ELF-1 (cell line): Measurements from ENCODE around the gene CDH4.
A peak's percentile ranks its signal among the peaks of the same experiment; 100 is the strongest.

Source experiments
- DNase-seq: peaks from one replicate; pipeline ENCODE4 v3.0.0-alpha.2; 2016; ENCODE audit warnings: low read depth, low spot score

Gene CDH4

DNA sequence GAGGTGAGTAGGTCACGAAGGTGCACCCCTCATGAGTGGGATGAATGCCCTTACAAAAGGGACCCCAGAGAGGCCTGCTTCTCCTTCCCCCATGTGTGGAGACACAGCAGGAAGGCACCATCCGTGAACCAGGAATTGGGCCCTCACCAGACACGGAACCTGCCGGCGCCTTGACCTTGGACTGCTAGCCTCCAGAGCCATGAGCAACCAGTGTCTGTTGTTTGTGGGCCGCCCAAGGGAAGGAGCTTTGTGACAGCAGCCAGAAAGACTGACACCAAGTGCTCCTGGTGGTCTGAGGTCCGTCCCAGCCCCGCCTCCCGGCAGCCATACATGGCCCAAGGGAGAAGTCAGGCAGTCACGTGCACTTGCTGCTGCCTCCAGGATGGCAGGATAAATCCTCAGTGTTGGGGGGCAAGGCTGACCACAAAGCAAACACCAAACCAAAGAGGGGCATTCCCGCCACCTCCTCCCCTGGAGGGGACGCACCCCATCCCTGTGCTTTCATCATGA lies 29.3 kb downstream of the CDH4 start:
- DNase-seq: no peak

DNA sequence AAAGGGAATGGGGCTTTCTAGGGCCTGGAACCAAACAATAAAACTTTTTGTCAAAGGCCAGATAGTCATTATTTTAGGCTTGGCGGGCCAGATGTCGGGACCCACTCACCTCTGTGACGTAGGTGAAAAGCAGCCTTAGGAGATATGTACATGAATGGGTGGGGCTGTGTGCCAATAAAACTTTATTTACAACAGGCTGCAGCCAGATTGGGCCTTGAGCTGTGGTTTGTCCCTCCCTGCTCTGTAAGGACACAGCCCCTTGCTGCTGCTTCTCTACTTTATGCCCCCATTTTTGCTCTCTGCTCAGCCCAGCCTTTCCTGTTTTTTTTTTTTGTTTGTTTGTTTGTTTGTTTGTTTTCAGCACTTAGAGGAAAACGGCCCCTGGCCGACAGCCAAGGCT lies 32.7 kb downstream of the CDH4 start:
- DNase-seq: no peak

DNA sequence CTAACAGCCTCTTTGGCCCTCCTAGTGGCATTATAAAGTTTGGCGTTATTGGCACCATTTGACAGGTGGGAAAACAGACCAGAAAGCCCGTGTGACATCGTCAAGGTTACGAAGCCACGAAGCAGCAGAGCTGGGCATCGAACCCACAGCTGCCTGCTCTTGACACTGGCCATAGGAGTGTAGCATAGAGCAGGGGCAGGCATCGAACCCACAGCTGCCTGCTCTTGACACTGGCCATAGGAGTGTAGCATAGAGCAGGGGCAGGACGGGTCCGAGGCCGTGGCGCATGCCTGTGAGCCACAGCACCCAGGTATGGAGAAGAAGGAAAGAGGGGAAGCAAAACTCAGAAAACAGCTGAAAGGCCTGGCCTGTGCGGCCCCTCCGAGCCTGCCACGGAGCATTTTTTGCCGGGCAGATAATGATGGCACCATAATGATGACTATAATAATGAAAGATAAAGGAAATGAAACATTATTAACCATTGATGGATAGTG lies 33.1 kb downstream of the CDH4 start:
- no peak for DNase-seq

DNA sequence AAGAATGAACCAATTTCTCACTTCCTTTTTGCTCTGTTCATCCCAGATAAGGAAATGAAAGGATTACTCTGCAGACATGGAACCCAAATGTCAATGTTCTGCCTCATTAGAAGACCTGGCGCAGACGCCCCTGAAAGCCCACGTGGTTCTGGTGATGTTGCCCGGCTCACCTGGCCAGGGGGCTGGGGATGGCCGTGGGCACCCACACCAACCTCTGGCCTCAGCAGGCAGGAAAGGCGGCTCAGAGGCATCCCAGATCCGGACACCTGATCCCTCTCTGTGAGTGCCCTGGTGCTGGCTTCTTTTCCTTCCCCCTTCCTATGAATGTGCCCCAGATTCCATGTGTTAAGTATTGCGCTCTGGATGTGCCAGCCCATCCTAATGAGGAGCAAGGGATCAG lies 33.6 kb downstream of the CDH4 start:
- no peak for DNase-seq

DNA sequence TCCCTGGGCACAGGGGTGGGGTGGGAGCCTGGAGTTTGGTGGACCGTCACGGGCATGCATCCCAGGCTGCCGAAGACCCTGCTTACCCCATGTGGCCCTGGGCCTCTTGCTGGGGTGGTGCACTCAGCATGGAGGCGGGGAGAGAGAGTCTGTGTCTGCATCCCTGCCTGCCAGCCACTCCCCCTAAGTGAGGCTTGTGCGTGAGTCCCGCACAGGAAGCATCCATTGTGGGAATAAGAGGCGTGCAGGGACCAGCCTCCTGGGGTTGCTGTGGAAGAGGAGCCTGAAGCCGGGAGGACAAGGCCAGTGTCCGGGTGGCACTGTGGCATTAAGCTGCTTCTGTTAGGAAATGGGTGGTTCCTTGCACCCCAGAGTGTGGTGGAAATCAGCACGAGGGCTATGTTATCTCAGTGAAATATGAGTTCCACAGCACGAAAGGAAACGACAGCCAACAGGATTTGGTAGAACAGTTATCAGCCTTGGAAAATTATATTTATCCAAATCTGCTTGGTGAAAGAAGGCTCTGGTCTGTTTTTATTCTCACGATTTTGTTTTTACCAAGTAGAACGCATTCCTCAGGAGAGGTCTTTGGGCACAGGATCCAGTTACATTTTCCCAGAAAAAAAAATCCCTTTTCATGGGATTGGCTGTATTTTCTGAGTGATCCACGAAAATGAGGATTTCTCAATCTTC lies 35.7 kb downstream of the CDH4 start:
- DNase-seq: no peak

DNA sequence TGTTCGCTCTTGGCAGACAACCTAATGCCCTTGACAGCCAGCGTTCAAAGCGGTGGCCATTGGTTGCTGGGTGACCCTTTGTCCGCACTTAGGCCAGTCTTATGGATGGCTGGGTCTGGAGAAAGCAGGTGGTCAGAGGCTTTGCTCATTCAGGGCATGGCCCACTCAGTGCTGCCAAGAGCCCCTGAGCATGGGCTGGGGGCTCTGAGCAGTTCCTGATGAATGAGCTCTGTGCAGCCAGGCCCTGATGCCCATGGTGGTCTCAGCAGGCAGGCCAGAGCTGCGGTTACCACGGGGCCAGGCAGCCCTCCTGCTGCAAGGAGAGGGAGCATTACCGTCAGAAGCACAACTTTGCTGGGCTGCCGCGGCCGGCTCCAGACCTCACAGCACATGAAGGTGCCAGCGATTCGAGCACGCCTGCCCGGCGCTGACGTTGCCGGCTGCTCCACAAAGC lies 36.3 kb downstream of the CDH4 start:
- no peak for DNase-seq

DNA sequence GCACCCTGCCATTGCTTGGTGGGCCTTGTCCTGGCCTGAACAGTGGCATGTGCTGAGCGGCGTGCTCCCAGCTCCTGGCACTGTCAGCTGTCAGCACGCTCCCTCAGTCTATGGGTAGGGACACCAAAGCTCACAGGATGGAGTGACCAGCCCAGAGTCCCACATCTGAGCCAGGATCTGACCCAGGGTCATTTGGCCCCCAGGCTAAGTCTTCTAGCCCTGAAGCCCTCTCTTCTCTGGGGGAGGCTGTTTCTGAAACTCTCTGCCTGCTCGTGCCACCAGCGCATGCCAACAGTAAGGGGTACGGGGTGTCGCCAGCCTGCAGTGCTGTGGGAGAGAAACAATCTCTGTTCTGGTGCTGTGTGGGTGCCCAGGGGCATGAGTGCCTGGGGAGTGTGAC lies 37.1 kb downstream of the CDH4 start:
- no peak for DNase-seq

DNA sequence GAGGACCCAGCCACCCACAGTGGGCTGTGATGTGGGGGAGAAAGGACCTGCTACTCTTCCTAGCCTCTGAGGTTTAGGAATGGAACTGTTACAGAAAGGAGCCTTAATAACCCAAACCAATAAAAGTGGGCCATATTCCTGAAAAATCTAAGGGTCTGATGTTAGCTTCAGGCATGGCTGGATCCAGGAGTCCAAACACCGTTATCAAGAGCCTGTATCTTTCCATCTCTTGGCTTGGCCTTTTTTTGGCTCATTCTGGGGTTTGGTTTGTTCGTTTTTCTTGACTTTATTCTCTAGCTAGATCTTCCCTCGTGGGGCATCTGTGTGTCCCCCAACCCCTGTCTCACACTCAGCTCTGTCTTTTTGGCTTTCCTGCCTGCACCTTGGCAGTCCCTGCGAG lies 38.7 kb downstream of the CDH4 start:
- DNase-seq: no peak

DNA sequence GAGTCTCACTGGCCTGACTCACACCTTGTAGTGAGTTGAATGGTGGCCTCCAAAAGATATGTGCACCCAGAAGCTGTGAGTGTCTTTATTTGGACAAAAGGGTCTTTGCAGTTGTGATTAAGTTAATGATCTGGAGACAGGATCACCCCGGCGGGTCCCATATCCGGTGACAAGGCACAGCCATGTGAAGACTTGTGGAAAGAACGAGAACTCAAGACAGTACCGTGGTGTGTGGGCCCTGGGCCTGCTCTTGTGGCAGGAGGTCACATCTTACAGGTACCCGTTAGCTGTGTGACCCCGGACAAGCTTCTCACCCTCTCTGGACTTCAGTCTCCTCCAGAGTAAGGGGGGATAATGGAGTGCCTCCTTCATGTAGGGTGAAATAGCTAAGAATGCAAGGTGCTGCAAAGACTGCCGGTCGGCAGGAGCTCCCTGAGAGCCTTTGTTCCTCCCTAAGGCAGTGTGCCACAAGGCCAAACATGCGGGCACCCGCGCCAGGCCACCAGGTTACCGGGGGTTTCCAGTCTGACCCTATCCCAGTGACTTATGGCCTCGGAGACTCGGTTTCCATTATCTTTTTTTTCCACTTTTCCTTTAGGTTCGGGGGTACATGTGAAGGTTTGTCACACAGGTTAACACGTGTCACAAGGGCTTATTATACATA lies 39.2 kb downstream of the CDH4 start:
- no peak for DNase-seq

DNA sequence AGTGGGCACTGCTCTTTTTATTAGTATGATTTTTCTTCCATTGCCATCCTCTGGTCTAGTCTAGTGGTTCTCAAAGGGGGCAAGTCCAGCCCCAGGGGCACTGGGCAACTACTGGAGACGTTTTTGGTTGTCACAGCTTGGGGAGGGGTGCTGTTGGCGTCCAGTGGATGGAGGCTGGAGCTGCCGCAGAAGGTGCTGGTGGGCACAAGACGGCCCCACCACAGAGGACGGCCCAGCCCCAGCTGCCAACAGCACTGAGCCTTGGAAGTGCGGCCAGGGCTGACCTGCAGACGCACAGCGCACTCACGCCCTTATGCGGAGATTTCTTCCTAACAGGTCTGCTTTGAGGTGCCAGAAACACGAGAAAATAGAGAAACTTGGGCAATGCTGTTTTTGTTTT lies 40.3 kb downstream of the CDH4 start:
- no peak for DNase-seq

DNA sequence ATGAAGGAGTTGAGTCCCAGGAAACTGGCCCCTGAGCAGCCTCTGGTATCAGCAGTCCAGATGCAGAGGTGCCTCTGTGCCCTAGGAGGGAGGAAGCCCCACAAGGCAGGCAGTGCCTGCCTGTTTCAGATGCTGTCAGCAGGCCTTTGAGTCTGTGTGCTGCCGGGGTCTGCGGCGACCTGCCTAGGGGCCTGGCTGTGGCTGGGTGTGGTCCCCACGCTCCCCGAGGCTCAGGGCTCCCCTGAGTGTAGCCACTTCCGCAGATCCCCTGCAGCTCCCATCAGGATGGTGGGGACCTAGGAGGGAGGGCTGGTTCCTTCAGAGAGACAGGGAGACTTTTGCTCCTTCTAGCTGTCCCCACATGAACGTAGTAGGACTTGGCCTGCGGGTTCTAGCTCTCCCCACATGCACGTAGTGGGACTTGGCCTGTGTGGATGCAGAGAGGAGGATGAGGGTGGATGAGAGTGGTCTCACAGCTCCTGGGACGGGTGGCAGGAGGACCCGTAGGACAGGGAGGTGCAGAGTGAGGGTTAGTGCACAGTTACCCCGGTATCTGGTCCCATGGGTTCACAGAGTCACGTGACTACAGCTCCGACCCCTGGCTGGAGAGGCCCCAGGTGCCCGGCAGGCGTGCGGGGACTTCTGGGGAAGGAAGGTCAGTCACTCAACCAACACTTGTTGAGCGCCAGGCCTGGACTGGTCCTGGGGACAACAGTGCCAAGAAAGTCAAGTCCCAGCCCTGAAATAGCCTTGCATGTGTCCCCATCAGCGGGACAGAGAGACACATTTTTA lies 41.0 kb downstream of the CDH4 start:
- no peak for DNase-seq

DNA sequence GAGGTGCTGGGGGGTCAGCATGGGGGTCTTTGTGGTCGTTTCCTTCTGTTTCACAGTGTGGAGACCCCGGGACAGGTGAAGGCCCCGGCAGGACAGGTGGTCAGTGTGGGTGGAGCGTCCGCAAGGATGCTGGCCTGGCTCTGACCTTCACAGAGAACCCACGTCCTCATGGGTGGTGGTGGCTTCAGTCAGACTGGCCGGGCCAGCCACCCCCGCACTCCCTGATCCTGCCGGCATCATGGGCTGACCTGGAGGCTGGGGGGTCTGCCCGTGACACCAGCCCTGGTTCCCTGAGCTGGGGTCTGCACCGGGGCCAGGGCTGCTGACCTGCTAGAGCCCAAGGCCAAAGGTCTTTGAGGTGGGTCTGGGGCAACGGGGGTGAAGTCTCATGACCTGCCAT lies 41.9 kb downstream of the CDH4 start:
- DNase-seq: no peak

DNA sequence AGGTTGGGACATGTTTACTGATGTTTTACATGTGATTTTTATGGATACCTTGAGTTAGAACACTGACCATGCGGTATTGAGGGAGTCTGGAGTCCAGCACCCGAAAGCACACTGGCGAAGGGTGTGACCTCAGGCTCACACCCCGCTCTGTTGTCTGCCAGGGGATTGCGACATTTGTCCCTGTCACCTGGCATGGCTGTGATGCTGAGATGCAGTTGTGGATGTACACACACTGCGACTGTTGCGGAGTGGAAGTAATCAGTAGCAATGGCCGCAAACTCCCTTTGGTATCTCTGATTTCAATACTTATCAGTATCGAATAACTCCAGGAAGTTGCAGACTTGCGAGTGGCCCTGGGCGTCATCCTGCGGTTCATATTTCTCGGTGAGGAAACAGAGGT lies 43.2 kb downstream of the CDH4 start:
- no peak for DNase-seq

DNA sequence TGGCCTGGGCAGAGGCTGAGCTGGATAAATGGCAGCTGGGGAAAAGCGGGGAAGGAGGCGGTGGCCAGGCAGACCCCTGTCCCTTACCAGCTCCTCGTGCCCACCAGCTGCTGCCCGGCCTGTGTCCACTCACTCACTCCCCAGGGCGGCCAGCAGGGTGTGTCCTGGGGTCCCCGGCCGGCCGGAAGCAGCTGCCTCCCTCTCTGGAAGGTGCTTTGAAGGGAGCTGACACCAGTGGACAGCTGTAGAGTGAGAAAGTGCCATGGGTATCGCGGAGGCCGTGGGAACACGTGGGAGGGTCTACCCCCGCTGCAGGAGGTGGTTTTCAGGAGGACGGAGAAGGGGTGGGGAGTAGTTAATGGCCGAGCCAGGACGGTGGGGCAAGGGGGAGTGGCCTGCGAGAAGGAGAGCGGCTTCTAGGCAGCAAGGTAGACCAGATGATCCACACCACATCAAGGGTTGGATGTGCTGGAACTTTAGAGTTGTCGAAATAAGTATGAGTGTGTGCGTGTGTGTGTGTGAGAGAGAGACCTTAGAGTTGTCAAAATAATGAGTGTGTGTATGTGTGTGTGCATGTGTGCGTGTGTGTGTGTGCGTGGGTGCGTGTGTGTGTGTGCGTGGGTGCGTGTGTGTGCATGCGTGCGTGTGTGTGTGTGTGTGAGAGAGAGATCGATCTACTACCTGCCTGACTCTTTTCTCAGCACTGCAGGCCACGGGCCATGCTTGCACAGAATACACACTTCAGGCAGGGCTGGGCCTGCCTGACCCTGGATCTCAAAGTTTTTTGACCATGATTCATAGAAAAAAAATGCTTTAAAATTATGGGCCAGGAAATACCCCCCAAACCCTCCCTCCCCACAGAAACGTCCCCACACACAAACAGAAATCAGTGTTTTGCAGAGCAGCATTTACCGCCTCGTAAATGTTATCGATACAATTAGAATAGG lies 43.9 kb downstream of the CDH4 start:
- no peak for DNase-seq

DNA sequence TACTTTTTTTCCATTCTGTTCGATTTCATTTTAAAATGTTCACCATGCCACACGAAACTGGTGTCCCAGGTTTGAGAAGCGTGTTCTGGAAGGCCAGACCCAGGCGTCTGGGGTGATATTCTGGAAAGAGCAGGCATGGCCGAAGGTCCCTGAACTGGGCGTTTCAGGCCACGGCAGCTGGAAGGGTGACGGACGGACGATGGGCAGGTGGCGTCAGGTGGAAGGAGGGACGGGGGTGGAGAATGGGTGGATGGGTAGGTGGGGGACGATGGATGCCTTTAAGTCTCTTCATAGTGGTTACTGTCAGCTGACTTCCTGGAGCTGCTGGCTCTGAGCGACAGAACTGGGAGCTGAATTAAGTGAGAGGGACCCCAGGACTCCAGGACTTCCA lies 44.6 kb downstream of the CDH4 start:
- DNase-seq: no peak

DNA sequence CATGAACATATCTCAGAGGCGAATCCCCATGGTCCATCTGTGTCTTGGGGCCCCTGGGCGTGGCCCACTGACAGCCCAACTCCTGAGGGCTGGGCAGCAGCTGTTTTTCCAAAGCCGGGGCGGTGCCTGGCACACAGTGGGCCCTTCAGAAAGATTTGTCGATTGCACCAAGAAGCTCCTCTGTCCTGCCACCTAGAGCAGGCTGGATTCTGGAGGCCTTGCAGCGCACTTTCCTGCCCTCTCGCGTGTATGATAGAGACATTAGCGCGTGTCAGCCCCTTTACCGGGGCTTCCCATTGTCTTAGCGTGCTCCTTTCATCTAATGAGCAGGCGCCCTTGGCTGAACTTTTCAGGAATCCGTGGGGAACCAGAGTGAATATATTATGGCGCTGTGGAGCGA lies 45.4 kb downstream of the CDH4 start:
- no peak for DNase-seq

DNA sequence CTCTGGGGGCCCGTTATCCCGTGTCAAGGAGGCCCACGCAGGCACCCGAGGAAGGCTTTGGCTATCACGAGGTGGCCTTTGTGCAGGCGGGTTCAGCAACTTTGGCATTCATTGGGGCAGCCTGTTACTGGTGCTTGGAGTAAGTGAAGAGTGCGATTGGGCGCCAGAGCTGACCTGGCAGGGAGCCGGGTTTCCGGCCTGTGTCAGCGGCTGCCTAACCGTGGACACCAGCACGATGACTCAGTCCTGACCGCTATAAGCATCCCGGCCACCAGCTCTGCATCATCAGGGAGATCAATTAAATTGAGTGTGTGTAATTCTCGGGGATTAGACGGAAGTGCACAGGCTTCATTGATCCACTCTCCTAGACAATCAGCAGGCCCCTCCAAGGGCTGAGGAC lies 45.9 kb downstream of the CDH4 start:
- DNase-seq: no peak

DNA sequence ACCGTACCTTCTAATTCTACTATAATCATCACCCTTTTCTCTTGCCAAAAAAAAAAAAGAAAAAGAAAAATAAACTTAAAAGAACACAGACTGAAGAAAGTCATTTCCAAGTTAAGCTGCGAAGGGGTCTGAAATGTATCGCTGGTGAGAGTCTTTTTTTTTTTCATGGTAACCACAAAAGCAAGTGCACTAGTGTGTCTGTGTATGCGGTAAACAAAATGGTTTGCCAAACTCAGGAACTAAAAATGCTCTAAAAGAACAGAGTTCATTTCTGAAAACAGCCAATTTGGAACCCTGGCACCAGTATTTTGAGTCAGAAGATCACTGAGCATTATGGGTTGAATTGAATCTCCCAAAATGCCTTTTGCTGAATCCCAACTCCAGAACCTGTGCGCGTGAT lies 46.6 kb downstream of the CDH4 start:
- DNase-seq: no peak

DNA sequence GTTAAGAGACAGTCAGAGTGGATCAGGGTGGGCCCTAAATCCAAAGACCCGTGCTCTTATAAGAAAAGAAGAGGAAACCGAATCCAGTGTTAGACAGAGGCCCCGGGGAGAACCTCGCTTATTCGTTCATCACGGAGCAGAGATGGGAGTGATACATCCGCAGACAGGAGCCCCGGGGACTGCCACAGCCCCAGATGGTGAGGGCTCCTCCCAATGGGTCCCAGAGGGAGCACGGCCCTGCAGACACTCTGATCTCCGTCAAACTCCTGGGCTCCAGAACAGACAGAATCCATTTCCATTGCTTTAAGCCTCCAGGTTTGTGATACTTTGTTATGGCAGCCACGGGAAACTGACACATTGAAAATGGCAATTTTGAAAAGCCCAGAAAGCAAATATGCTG lies 47.0 kb downstream of the CDH4 start:
- DNase-seq: no peak

DNA sequence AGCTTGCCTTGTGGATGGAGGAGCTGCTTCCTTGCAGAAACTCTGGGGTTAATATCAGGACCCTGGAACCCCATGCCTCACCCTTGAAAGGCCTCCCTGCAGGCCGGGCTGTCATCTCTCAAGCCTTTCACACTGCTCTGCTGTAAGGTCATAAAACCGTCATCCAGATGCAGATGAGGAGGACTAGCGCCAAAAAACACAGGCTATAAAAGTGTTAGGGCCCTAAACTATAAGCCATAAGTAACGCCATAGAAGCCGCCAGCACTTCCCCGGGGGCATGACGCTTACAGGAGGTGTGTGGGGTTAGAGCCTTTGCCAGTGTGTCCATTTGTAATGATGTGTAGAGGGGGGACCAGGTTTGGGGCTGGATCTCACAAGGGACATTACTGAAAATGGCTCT lies 47.6 kb downstream of the CDH4 start:
- peak; percentile 41 for DNase-seq

DNA sequence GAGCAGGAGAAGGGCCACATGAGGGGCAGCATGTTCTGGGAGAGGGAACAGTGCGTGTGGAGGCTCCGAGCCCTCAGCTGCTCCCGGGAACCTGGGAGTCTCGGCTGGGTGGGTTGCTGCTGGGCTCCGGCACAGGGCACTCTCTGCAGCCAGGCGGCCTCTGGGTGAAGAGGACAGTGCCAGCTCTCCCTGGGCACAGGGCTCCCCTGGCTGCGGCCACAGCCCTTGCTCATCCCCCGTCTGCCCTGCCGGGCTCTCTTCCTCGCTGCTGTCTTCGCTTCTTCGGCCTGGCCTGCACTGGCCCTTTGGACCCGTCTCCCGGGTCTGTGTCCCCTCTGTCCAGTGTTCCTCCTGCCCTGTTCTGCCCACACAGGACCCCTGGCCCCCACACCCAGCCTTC lies 48.2 kb downstream of the CDH4 start:
- no peak for DNase-seq
